Retinal pigment epithelial cell (primary cell): ENCODE data around the gene HSPA4.
A peak's percentile ranks its signal among the peaks of the same experiment; 100 is the strongest.

Source experiments
- DNase-seq: peaks from one replicate; pipeline ENCODE4 v3.0.0-alpha.2; 2010; ENCODE audit warnings: low read depth
- H3K4me3 ChIP-seq: 2 replicates; pipeline ENCODE4 v1.5.1; 2011; ENCODE audit warnings: mild to moderate bottlenecking, low read length, control low read depth, moderate library complexity
- TF ChIP-seq, protein P1 (sequence below): conservative IDR thresholded peaks from 2 replicates; pipeline ENCODE4 v1.5.1; 2011; ENCODE audit warnings: low read depth, low read length, control low read depth, inconsistent platforms

HSPA4 gene

DNA sequence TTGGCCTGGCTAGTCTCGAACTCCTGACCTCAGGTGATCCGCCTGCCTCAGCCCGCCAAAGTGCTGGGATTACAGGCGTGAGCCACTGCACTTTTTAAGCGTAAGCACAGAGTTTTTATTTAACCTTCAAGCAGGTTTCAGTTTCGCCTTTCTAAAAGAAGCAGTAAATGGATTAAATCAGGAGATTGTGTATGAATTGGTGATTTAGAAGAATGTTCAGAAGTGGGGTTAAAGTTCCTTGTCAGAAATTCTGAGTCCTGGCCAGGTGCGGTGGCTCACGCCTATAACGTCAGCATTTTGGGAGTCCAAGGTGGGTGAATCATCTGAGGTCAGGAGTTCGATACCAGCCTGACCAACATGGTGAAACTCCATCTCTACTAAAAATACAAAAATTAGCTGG, 12.2 kb downstream of the HSPA4 start:
- H3K4me3 ChIP-seq = no peak overlapping the region
- no peak for DNase-seq
- TF ChIP-seq, protein P1, sequence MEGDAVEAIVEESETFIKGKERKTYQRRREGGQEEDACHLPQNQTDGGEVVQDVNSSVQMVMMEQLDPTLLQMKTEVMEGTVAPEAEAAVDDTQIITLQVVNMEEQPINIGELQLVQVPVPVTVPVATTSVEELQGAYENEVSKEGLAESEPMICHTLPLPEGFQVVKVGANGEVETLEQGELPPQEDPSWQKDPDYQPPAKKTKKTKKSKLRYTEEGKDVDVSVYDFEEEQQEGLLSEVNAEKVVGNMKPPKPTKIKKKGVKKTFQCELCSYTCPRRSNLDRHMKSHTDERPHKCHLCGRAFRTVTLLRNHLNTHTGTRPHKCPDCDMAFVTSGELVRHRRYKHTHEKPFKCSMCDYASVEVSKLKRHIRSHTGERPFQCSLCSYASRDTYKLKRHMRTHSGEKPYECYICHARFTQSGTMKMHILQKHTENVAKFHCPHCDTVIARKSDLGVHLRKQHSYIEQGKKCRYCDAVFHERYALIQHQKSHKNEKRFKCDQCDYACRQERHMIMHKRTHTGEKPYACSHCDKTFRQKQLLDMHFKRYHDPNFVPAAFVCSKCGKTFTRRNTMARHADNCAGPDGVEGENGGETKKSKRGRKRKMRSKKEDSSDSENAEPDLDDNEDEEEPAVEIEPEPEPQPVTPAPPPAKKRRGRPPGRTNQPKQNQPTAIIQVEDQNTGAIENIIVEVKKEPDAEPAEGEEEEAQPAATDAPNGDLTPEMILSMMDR = no peak

DNA sequence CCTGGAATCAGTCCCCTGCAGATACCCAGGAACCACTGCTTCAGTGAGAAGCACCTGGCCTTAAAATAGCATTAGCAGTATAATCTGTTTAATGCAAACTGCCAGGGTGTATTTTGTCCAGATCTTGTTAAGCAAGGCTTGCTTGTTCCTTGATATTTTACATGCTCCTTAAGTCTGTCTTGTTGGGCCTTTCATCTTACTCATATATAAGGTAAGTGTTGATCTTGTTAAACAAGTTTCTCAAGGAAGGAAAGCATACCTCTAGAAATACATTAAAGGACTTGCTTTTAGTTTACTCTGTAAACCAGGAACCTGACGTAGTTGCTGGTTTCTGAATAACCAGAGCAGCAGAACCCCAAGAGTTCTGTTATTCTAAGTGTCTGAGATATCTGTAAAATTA, 13.7 kb downstream of the HSPA4 start:
- no peak overlapping the region for H3K4me3 ChIP-seq
- TF ChIP-seq, protein P1 = no peak
- no peak for DNase-seq

DNA sequence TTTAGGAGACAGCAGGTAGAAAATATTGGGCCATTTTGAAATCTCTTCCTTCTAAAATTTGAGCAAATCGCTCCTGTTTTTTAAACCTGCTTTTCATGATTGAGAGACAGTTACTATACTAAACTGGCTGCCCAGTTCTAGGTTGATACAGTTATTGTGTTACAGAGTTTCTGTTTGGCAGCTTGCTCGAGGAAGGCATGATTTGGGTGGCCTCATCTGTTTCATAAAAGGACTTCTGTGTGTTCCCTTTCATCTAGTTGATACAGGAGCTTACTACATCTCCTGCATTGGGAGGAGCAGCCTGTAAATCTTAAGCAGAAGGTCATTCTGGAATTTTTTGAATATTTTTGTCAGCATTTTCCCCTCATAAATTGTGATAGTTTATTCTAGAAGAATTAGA, 14.2 kb downstream of the HSPA4 start:
- no peak for DNase-seq
- TF ChIP-seq, protein P1 = no peak
- no peak overlapping the region for H3K4me3 ChIP-seq

DNA sequence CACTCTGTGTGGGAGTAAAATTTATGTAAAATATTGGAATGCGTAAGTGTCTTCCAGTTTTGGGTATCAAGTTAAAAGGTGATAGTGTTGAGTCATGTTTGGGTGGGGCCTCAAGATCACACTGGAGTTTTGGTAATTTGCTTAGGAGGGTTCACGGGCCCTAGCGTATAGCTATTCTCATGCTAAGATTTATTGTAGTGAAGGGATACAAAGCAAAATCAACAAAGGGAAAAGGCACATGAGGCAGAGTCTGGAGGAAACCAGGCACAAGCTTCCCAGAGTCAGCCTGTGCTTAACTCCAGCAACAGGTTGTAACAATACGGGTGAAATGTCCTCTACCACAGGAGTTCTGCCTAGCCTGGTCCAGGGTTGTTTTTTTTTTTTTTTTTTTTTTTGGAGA, 20.2 kb downstream of the HSPA4 start:
- no peak overlapping the region for H3K4me3 ChIP-seq
- TF ChIP-seq, protein P1 = no peak
- DNase-seq = no peak

DNA sequence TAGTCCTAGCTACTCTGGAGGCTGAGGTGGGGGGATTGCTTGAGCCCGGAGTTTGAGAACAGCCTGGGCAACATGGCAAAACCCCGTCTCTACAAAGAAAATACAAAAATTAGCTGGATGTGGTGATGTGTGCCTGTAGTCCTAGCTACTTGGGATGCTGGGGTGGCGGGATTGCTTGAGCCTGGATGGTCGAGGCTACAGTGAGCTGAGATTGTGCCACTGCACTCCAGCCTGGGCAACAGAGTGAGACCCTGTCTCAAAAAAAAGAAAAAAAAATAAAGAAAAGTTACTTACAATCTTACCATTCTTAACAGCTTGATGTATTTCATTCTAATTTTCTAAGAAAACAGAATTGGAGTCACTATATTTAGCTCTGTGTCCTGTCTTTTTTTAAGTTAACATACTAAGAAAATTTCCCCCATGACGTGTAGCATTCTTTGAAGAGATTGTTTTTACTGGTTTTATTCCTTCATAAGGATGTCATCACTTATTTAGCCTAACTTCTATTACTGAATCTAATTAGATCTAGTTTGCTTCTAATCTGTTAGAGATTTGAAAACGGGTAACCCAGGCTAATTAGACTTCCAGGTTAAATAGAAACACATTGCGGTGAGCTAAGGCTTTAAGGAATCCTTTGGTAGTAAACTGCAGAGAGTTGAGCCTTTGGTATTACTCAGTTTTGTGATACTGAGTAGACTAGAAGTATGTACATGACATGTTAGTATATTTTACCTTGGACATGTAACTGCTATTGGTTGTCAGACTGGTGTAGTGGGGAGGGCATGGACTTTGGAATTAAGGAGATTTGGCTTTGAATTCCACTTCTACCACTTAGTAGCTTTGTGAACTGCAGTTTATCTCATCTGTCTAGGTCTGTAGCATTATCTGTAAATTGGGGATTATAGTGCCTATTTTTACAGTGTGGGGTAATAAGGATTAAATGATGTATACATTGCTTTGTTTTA, 24.0 kb downstream of the HSPA4 start:
- DNase-seq = peak; percentile 59
- H3K4me3 ChIP-seq = no peak overlapping the region
- TF ChIP-seq, protein P1 = no peak

DNA sequence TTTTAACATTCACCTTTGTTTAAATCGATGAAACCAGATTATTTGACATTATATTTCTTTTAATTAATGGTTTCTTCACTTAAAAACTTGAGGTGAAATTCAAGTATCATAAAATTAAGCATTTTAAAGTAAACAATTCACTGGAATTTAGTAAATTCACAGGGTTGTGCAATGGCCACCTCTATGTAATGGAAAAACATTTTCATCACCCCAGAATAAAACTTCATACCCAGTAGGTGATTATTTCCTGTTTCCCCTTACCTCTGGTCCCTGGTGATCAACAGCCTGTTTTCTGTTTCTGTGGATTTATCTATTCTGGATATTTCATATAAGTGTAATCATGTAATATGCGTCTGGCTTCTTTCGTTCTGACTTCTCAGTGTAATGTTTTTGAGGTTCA, 27.2 kb downstream of the HSPA4 start:
- DNase-seq = no peak
- TF ChIP-seq, protein P1 = no peak
- no peak overlapping the region for H3K4me3 ChIP-seq

DNA sequence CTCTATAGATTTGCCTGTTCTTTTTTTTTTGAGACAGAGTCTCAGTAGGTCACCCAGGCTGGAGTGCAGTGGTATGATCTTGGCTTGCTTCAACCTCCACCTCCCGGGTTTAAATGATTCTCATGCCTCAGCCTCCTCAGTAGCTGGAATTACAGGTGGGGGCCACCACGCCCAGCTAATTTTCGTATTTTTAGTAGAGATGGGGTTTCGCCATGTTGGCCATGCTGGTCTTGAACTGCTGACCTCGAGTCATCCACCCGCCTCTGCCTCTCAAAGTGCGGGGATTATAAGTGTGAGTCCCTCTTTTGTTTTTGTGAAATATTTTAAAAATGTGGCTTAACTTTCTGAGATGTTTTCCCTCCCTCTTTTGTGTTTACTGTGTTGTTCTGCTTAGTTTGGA, 29.2 kb downstream of the HSPA4 start:
- DNase-seq = no peak
- TF ChIP-seq, protein P1 = no peak

More for the DNA sequence above, 29.2 kb downstream of the HSPA4 start:
- no peak overlapping the region for H3K4me3 ChIP-seq
